Measurements from ENCODE around the gene DCP1A. TPM values are rescaled to one million over a fixed set of nuclear protein-coding genes. Genes with fewer than 3 reads are reported as not detected.
A peak's percentile ranks its signal among the peaks of the same experiment; 100 is the strongest.

The DCP1A gene
- total and polyA plus RNA-seq, 2 of the 13 experiments (the other 11 are each of a cell fraction or from before 2014, with no cell fraction given), result 14.2 to 41.2 TPM

- no peak for TF ChIP-seq NKX3-1 (CRISPR knock-in tag; IDR thresholded peaks at IDR 0.05)
- no peak for TF ChIP-seq ZNF773 (CRISPR knock-in tag; IDR thresholded peaks at IDR 0.05; ENCODE audit: borderline replicate concordance)
- no peak for TF ChIP-seq ZNF101 (CRISPR knock-in tag; IDR thresholded peaks at IDR 0.05; ENCODE audit: borderline replicate concordance, low read depth)
- TF ChIP-seq ZNF207 (IDR thresholded peaks at IDR 0.05; ENCODE audit: borderline replicate concordance), result no peak
Observed at GRCh38 chr3:53247619-53248018, 99.7 kb downstream of the DCP1A start (continued).

- intact Hi-C loops (cut with micrococcal nuclease; ENCODE audit: unreplicated experiment), result no loop called here
- Histone ChIP-seq H3K4me1 (ENCODE audit: insufficient read depth, low read length) (peaks cover 26% of the 10 kb centered on the region), H3K79me2 (ENCODE audit: insufficient read depth, low read length) (peaks cover 74% of the 10 kb centered on the region), H3K9ac (ENCODE audit: insufficient read depth, low read depth, low read length) (no peak overlapping the region), H3K27me3 (ENCODE audit: control insufficient read depth in 1 of 2, insufficient read depth in 2 of 2, low read length in 2 of 2) (no peaks in the 10 kb centered on the region), H3K4me2 (ENCODE audit: low read depth, low read length) (no peak overlapping the region), H3K9me3 (ENCODE audit: low read length) (no peaks in the 10 kb centered on the region), H2AFZ (ENCODE audit: low read length) (no peak overlapping the region), H3K4me3 (replicated peaks in 1 of 3; ENCODE audit: insufficient read depth in 1 of 3, low read depth in 2 of 3, low read length in 3 of 3) (no peak overlapping the region), H3K27ac (ENCODE audit: extremely low read length, insufficient read depth, low read length) (no peak overlapping the region), H4K20me1 (ENCODE audit: insufficient read depth, low read length) (peaks cover 56% of the 10 kb centered on the region), H3K36me3 (replicated peaks in 1 of 2; ENCODE audit: control insufficient read depth in 1 of 2, insufficient read depth in 2 of 2, low read length in 2 of 2) (peaks cover 28 to 49% of the 10 kb centered on the region in 2 experiments)
- ATAC-seq (no peak), DNase-seq (ENCODE audit: low spot score) (no peak), FAIRE-seq (no peak)
- CTCF ChIA-PET (ENCODE audit: low intra/inter-chr PET ratio, low total read pairs), result no interaction called here
- POLR2A ChIA-PET, result interaction anchor here (1.1 kb wide), 1 partner anchor 10 kb away, joined by 4 read pairs; no protein-coding TSS in a partner anchor
- 94% methylated on average over 8 of the region's 8 CpGs for WGBS (ENCODE audit: low lambda C conversion rate)
- in situ Hi-C loops (cut with HindIII; ENCODE audit: extremely low pct_ligation_motif_present, low pct_unique_long_range_greater_than_20kb), result no loop called here
- TF ChIP-seq AGO2 (optimal IDR thresholded peaks at IDR 0.05; ENCODE audit: low read depth, low read length) (peak; percentile 25), ZNF460 (CRISPR knock-in tag; IDR thresholded peaks at IDR 0.05; ENCODE audit: borderline replicate concordance) (no peak)
- no TSS peak for BruUV-seq (replicated peaks)
Observed at GRCh38 chr3:53244271-53244670, 103.1 kb downstream of the DCP1A start.

GRCh38 chr3:53243785-53244184 is 103.6 kb downstream of the DCP1A start:
- no peak overlapping the region for H3K4me3 ChIP-seq (replicated peaks in 1 of 3; ENCODE audit: insufficient read depth in 1 of 3, low read depth in 2 of 3, low read length in 3 of 3)
- H3K9me3 ChIP-seq (ENCODE audit: low read length), result no peaks in the 10 kb centered on the region
- TF ChIP-seq ELK4 (CRISPR knock-in tag; IDR thresholded peaks at IDR 0.05; ENCODE audit: borderline replicate concordance) (no peak), CENPT (CRISPR knock-in tag; IDR thresholded peaks at IDR 0.05; ENCODE audit: low read depth) (no peak), ZNF251 (CRISPR knock-in tag; IDR thresholded peaks at IDR 0.05) (no peak), ZNF678 (CRISPR knock-in tag; IDR thresholded peaks at IDR 0.05) (no peak), MAX (IDR thresholded peaks at IDR 0.05) (no peak), GLI4 (CRISPR knock-in tag; IDR thresholded peaks at IDR 0.05; ENCODE audit: borderline replicate concordance) (no peak), RXRA (CRISPR knock-in tag; IDR thresholded peaks at IDR 0.05) (no peak)
- ChIA-PET CTCF (ENCODE audit: low intra/inter-chr PET ratio, low total read pairs) (no interaction called here), POLR2A (interaction anchor here (1.1 kb wide), 1 partner anchor 10 kb away, joined by 4 read pairs; no protein-coding TSS in a partner anchor)
- peaks cover 28% of the 10 kb centered on the region for H3K4me1 ChIP-seq (ENCODE audit: insufficient read depth, low read length)
- in situ Hi-C loops (cut with HindIII; ENCODE audit: extremely low pct_ligation_motif_present, low pct_unique_long_range_greater_than_20kb), result no loop called here
- no TSS peak for BruUV-seq (replicated peaks)
- FAIRE-seq (no peak), ATAC-seq (peak; percentile 61), DNase-seq (ENCODE audit: low spot score) (no peak)
- no peak overlapping the region for H2AFZ ChIP-seq (ENCODE audit: low read length)
- intact Hi-C loops (cut with micrococcal nuclease; ENCODE audit: unreplicated experiment), result no loop called here
- H3K27me3 ChIP-seq (ENCODE audit: control insufficient read depth in 1 of 2, insufficient read depth in 2 of 2, low read length in 2 of 2), result no peaks in the 10 kb centered on the region
- peaks cover 29 to 51% of the 10 kb centered on the region in 2 experiments for H3K36me3 ChIP-seq (replicated peaks in 1 of 2; ENCODE audit: control insufficient read depth in 1 of 2, insufficient read depth in 2 of 2, low read length in 2 of 2)
- no peak overlapping the region for H3K4me2 ChIP-seq (ENCODE audit: low read depth, low read length)
- H3K9ac ChIP-seq (ENCODE audit: insufficient read depth, low read depth, low read length), result no peak overlapping the region
- 86% methylated on average over 7 of the region's 8 CpGs for WGBS (ENCODE audit: low lambda C conversion rate)
- no peak overlapping the region for H3K27ac ChIP-seq (ENCODE audit: extremely low read length, insufficient read depth, low read length)
- H3K79me2 ChIP-seq (ENCODE audit: insufficient read depth, low read length), result peaks cover 72% of the 10 kb centered on the region
- peaks cover 53% of the 10 kb centered on the region for H4K20me1 ChIP-seq (ENCODE audit: insufficient read depth, low read length)
